Stomach (tissue), 9 donors: Measurements from ENCODE around the gene PTPRJ. TPM values are rescaled to one million over a fixed set of nuclear protein-coding genes. Genes with fewer than 3 reads are reported as not detected.

Experiments
- DNase-seq, 2 donors: peaks; one replicate each; pipeline versions ENCODE4 v3.0.0 to v3.0.0-alpha.2; 2013 to 2019
- H3K27ac ChIP-seq, 5 donors: fragments of 200-600 bp in 4 of 5; sonication (generic) in 4 of 5; one replicate each; pipeline ENCODE4 v1.5.1; 2013 to 2019; ENCODE audit warnings: mild to moderate bottlenecking in 1 of 5, moderate library complexity in 1 of 5
- H3K27me3 ChIP-seq, 3 donors: fragments of 200-600 bp; sonication (generic); one replicate each; pipeline ENCODE4 v1.5.1; 2017 to 2019; ENCODE audit warnings: mixed run types in 1 of 3
- H3K36me3 ChIP-seq, 4 donors: fragments of 200-600 bp; sonication (generic); 1 replicate in 3 of 4; 2 replicates in 1 of 4; pipeline ENCODE4 v1.5.1; 2016 to 2019
- H3K4me1 ChIP-seq, 4 donors: fragments of 200-600 bp; sonication (generic); one replicate each; pipeline ENCODE4 v1.5.1; 2016 to 2019
- H3K4me3 ChIP-seq, 4 donors: fragments of 200-600 bp; sonication (generic) in 3 of 4; one replicate each; pipeline ENCODE4 v1.5.1; 2016 to 2019; ENCODE audit warnings: mild to moderate bottlenecking in 1 of 4
- H3K9me3 ChIP-seq, 4 donors: fragments of 200-600 bp; sonication (generic); one replicate each; pipeline ENCODE4 v1.5.1; 2016 to 2019
- EP300 ChIP-seq: sonication (generic); formaldehyde crosslinking; IDR thresholded peaks from one replicate; pipeline ENCODE4 v1.6.1; 2017; ENCODE audit warnings: antibody characterized with exemption
- POLR2A ChIP-seq, 4 donors: fragments of 450-650 bp; IDR thresholded peaks; one replicate each; pipeline ENCODE4 v1.6.1; 2016; ENCODE audit warnings: antibody characterized with exemption in 4 of 4, control low read depth in 2 of 4, mild to moderate bottlenecking in 1 of 4, moderate library complexity in 1 of 4
- POLR2AphosphoS5 ChIP-seq, 3 donors: sonication (generic); formaldehyde crosslinking; IDR thresholded peaks; one replicate each; pipeline ENCODE4 v1.6.1; 2016; ENCODE audit warnings: antibody characterized with exemption in 3 of 3
- whole genome bisulfite sequencing, 5 donors: extraction: QIAGEN DNeasy Blood & Tissue Kit in 3 of 5; methylation state at CpG; one replicate each; pipeline versions ENCODE4 v1.1.5 to v1.1.7; 2013 to 2018; 5-methylcytosine and 5-hydroxymethylcytosine counted together
- intact Hi-C: fragments of 100-400 bp; cut with DNase I; formaldehyde crosslinking; loops from one replicate; pipeline ENCODE4 v1.15.1; 2023; ENCODE audit warnings: low total_unique reads
- polyA plus RNA-seq, 3 donors: library from polyadenylated mRNA; stranded (reverse); fragments of 200-250 nt; gene quantifications; one replicate each; pipeline ENCODE4 v1.2.3, GENCODE V29; 2013
- small RNA-seq, 4 donors: library from RNA; depleted of rRNA; stranded (forward); fragments of <200 nt; gene quantifications; one replicate each; pipeline ENCODE3, GENCODE V24; 2016
- total RNA-seq, 5 donors: library from RNA; depleted of rRNA; stranded (reverse); fragments of >200 nt; gene quantifications; one replicate each; pipeline versions ENCODE4 v1.1.0 to v1.2.3, GENCODE V29; 2014 to 2016
- TF ChIP-seq, protein P1 (sequence below), 7 experiments: fragments of 450-650 bp in 4 of 7; fragments of 200-600 bp in 3 of 7; sonication (generic) in 3 of 7; IDR thresholded peaks; one replicate each; pipeline ENCODE4 v1.5.1; 2016 to 2019; ENCODE audit warnings: antibody characterized with exemption in 7 of 7, control low read depth in 2 of 7, mild to moderate bottlenecking in 1 of 7
- donor health status: healthy with polysubstance abuse.
- donor health status: Bipolar disorder and iron deficiency.
- donor health status: healthy.

PTPRJ gene
- total and polyA plus RNA-seq, 8 donors: 2.6 to 351 (median 20.7) TPM

DNA sequence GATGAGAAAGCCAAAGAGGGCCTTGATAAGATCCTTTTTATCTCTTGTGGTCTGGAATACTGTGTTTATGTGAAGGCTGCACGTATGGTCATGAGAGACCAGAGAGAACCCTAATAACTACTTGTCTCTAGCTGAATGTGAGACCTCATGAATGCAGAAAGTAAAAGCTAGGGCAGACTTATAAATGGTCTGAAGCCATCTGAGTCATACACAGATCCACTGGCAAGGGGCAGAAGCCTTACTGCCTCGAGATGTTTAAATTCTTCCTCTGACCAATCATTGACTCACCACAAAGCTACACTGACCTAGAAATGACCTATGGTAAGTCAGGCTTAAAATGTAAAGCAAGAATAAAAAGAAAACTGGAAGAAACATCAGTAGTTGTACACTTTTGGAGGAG is 213.5 kb downstream of the PTPRJ start:
- Histone ChIP-seq H3K27ac (no peak overlapping the region), H3K27me3 (peaks cover 0 to 5% (median 0%) of the 10 kb centered on the region in 3 donors), H3K9me3 (peaks cover 0 to 32% (median 28%) of the 10 kb centered on the region in 4 donors), H3K4me3 (no peak overlapping the region), H3K4me1 (no peaks in the 10 kb centered on the region), H3K36me3 (no peaks in the 10 kb centered on the region)
- TF ChIP-seq, protein P1, sequence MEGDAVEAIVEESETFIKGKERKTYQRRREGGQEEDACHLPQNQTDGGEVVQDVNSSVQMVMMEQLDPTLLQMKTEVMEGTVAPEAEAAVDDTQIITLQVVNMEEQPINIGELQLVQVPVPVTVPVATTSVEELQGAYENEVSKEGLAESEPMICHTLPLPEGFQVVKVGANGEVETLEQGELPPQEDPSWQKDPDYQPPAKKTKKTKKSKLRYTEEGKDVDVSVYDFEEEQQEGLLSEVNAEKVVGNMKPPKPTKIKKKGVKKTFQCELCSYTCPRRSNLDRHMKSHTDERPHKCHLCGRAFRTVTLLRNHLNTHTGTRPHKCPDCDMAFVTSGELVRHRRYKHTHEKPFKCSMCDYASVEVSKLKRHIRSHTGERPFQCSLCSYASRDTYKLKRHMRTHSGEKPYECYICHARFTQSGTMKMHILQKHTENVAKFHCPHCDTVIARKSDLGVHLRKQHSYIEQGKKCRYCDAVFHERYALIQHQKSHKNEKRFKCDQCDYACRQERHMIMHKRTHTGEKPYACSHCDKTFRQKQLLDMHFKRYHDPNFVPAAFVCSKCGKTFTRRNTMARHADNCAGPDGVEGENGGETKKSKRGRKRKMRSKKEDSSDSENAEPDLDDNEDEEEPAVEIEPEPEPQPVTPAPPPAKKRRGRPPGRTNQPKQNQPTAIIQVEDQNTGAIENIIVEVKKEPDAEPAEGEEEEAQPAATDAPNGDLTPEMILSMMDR (IDR thresholded peaks at IDR 0.05): no peak
- TF ChIP-seq POLR2A (IDR thresholded peaks at IDR 0.05) (no peak), POLR2AphosphoS5 (IDR thresholded peaks at IDR 0.05) (no peak), EP300 (no peak)
- 52 to 66% (median 58%) methylated on average over 2 of the region's 2 CpGs for WGBS, 5 donors
- DNase-seq: no peak
- intact Hi-C loops: no loop called here

DNA sequence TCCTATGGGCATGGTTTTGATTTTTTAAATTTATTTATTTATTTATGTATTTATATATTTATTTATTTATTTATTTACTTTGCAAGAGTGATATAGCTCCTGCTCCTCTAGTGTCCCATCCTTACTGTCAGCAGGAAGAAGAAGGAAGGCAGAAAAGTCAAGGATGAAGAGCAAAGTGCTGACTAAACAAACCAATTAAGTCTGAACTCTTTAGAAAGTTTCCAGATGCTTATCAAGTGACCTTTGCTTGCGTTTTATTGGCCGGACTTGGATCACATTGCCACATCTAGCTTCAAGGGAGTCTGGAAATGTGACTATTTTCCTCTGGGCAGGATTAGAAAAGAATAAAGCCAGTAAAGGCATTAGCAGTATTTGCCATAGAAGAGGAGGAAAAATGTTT is 227.5 kb downstream of the PTPRJ start:
- 66 to 82% (median 80%) methylated on average over 2 of the region's 2 CpGs for WGBS, 5 donors
- H3K36me3 ChIP-seq: no peaks in the 10 kb centered on the region
- H3K27me3 ChIP-seq: peaks cover 0 to 3% (median 0%) of the 10 kb centered on the region in 3 donors
- no peaks in the 10 kb centered on the region for H3K9me3 ChIP-seq
- H3K27ac ChIP-seq: no peak overlapping the region
- no peaks in the 10 kb centered on the region for H3K4me1 ChIP-seq
- intact Hi-C loops: no loop called here
- no peak overlapping the region for H3K4me3 ChIP-seq
- TF ChIP-seq EP300: no peak
- no peak for TF ChIP-seq POLR2A (IDR thresholded peaks at IDR 0.05)
- no peak for DNase-seq

DNA sequence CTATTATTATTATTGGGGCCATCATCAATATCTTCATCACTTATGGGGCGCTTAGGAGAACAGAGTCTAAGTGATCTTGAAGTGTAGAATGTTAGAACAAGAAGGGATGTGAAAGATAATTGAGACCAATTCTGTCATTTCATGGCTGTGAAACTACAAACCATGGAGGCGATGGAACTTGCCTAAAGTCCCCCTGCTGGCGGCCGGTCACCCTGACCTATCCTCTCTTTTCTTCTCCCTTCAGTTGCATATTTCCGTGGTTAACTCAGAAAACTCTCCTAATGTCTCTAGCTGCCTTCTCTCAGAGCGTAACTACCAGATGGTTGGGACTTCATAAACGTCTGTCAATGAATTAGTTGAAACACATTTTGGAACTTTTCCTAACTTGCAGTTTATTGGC is 229.7 kb downstream of the PTPRJ start:
- no peaks in the 10 kb centered on the region for H3K36me3 ChIP-seq
- DNase-seq: no peak

DNA sequence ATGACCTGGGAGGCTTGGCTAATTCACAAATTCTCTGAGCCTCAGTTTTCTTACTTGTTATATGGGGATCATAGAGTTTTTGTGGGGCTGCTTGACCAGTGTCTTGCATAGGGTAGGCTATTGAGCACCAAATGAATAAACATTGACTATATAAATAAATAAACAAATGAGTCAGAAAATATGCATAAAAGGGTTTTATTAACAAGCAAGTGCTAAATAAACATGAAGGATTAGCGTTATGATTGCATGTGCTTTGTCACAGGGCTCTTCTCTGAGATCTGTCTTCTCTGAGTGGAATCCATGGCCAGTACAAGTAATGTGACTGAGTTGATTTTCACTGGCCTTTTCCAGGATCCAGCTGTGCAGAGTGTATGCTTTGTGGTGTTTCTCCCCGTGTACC is 236.2 kb downstream of the PTPRJ start, which contains the start of gene OR4B1:
OR4B1 (plus strand) TSS at position 301 of the 400 bp plus-strand sequence; CDS start at position 301, 0 bp downstream.
- TF ChIP-seq EP300: no peak
- TF ChIP-seq, protein P1 (IDR thresholded peaks at IDR 0.05): no peak
- no peak for TF ChIP-seq POLR2A (IDR thresholded peaks at IDR 0.05)
- TF ChIP-seq POLR2AphosphoS5 (IDR thresholded peaks at IDR 0.05): no peak
- Histone ChIP-seq H3K27me3 (no peaks in the 10 kb centered on the region), H3K27ac (no peak within 1 kb of the TSS), H3K4me3 (no peak within 1 kb of the TSS), H3K4me1 (no peaks in the 10 kb centered on the region), H3K9me3 (no peaks in the 10 kb centered on the region), H3K36me3 (no peaks in the 10 kb centered on the region)
- DNase-seq: no peak
- intact Hi-C loops: no loop called here
- 46 to 71% (median 59%) methylated on average over 2 of the region's 2 CpGs for WGBS, 5 donors

More for the DNA sequence above, 229.7 kb downstream of the PTPRJ start:
- H3K27ac ChIP-seq: no peak overlapping the region
- WGBS, 5 donors: 18 to 32% (median 28%) methylated on average over 7 of the region's 7 CpGs
- H3K4me1 ChIP-seq: no peaks in the 10 kb centered on the region
- H3K4me3 ChIP-seq: no peak overlapping the region
- peaks cover 0 to 3% (median 0%) of the 10 kb centered on the region in 3 donors for H3K27me3 ChIP-seq
- intact Hi-C loops: no loop called here
- H3K9me3 ChIP-seq: no peaks in the 10 kb centered on the region
- TF ChIP-seq POLR2AphosphoS5 (IDR thresholded peaks at IDR 0.05): no peak
- TF ChIP-seq, protein P1 (IDR thresholded peaks at IDR 0.05): no peak

Small RNAs within 50 kb of the gene (small RNA-seq; reads per million reads assigned to genes)
- 0 to 0.23 (median 0) reads per million in 4 donors for gene MIR3161

Other genes starting within 250 kb of the PTPRJ start
- gene FNBP4, start 213.2 kb upstream of the PTPRJ start, total RNA-seq: 100 to 1,000 TPM in 4 of 5 donors, 10 to 100 TPM in 1; 96.2 to 487 (median 202) TPM
- gene FNBP4, start 213.2 kb upstream of the PTPRJ start, polyA plus RNA-seq: 10 to 100 TPM; 10.6 to 29.4 (median 17.9) TPM
- gene NUP160, start 132.2 kb upstream of the PTPRJ start, total RNA-seq: 10 to 100 TPM; 10.7 to 77.5 (median 21.6) TPM
- 10 to 100 TPM in 1 of 3 donors, 1 to 10 TPM in 2; 7.9 to 11.1 (median 8.4) TPM for gene NUP160, start 132.2 kb upstream of the PTPRJ start, polyA plus RNA-seq
- gene OR4B1, start 236.3 kb downstream of the PTPRJ start, total RNA-seq: not detected
- gene OR4B1, start 236.3 kb downstream of the PTPRJ start, polyA plus RNA-seq: not detected